Panc1 (cell line): ENCODE results near the gene OR10D3. TPM values are rescaled to one million over a fixed set of nuclear protein-coding genes. Genes with fewer than 3 reads are reported as not detected.

Source experiments
- ATAC-seq: fragments of 200-7000 bp; cut with Tn5 transposase; 2 replicates; pipeline ENCODE4 v1.9.1; 2020; ENCODE audit warnings: mild to moderate bottlenecking, moderate library complexity
- BruUV-seq: library from RNA; stranded (reverse); fragments of 400-500 nt; replicated peaks from 2 replicates; lab custom pipeline; 2021; lab: Mats Ljungman, UMichigan
- CTCF ChIA-PET: fragments of 300-600 bp; sonication (Branson Sonifier 250); formaldehyde crosslinking; loops from one replicate; lab custom pipeline; 2022; ENCODE audit warnings: antibody characterized with exemption; lab: Charles Lee
- POLR2A ChIA-PET: fragments of 300-600 bp; sonication (Branson Sonifier 250); formaldehyde crosslinking; loops from one replicate; lab custom pipeline; 2022; ENCODE audit warnings: antibody characterized with exemption; lab: Charles Lee
- DNase-seq: peaks from one replicate; pipeline ENCODE4 v3.0.0-alpha.2; 2010; ENCODE audit warnings: low read depth, low spot score
- H3K27ac ChIP-seq: 2 replicates; pipeline ENCODE4 v1.5.1; 2011; ENCODE audit warnings: mild to moderate bottlenecking, low read length, inconsistent platforms
- H3K27me3 ChIP-seq: fragments of 200-500 bp; sonication (Bioruptor generic); 2 replicates; pipeline ENCODE4 v1.6.0; 2014; ENCODE audit warnings: low read length, inconsistent platforms; ENCODE audit not compliant: control insufficient read depth, insufficient read depth
- H3K36me3 ChIP-seq: fragments of 200-500 bp; sonication (Bioruptor generic); 2 replicates; pipeline ENCODE4 v1.5.1; 2014; ENCODE audit warnings: inconsistent platforms, mild to moderate bottlenecking, low read length, moderate library complexity; ENCODE audit not compliant: control insufficient read depth, insufficient read depth
- H3K4me1 ChIP-seq: 2 replicates; pipeline ENCODE4 v1.5.1; 2011; ENCODE audit warnings: inconsistent platforms, mild to moderate bottlenecking, low read length, moderate library complexity; ENCODE audit not compliant: control insufficient read depth, insufficient read depth
- H3K4me3 ChIP-seq, 2 experiments: 2 replicates each; pipeline ENCODE4 v1.5.1; 2011 to 2012; ENCODE audit warnings: low read depth in 2 of 2, low read length in 2 of 2, mild to moderate bottlenecking in 2 of 2, inconsistent platforms in 1 of 2, moderate library complexity in 1 of 2
- H3K9me3 ChIP-seq: fragments of 200-500 bp; sonication (Bioruptor generic); 2 replicates; pipeline ENCODE4 v1.5.1; 2014; ENCODE audit warnings: low read depth, mild to moderate bottlenecking, inconsistent platforms, low read length, moderate library complexity; ENCODE audit not compliant: control insufficient read depth, insufficient read depth
- CTCF ChIP-seq: fragments of 450-650 bp; IDR thresholded peaks from 2 replicates; pipeline ENCODE4 v1.5.1; 2017; ENCODE audit warnings: mild to moderate bottlenecking
- POLR2AphosphoS5 ChIP-seq: IDR thresholded peaks from 2 replicates; pipeline ENCODE4 v1.6.1; 2012; ENCODE audit warnings: mild to moderate bottlenecking, low read depth, low read length, moderate library complexity
- REST ChIP-seq, 2 experiments: IDR thresholded peaks; 2 replicates each; pipeline ENCODE4 v1.6.1; 2011 to 2012; ENCODE audit warnings: low read depth in 2 of 2, control low read depth in 1 of 2, low read length in 1 of 2, mild to moderate bottlenecking in 1 of 2, moderate library complexity in 1 of 2; ENCODE audit not compliant: insufficient read depth in 1 of 2
- SIN3A ChIP-seq: IDR thresholded peaks from 2 replicates; pipeline ENCODE4 v1.6.1; 2012; ENCODE audit warnings: low read depth, mild to moderate bottlenecking, low read length, moderate library complexity, borderline replicate concordance; ENCODE audit not compliant: insufficient read depth
- TCF7L2 ChIP-seq: IDR thresholded peaks from 2 replicates; pipeline ENCODE4 v1.6.1; 2011; ENCODE audit warnings: mild to moderate bottlenecking, low read depth, low read length, inconsistent platforms
- in situ Hi-C: cut with HindIII; loops from 2 replicates; pipeline ENCODE4 v1.10.0; 2016; ENCODE audit warnings: low sequenced_read_pairs, low pct_unique_long_range_greater_than_20kb
- intact Hi-C: fragments of 100-400 bp; cut with micrococcal nuclease; formaldehyde crosslinking; loops from one replicate; pipeline ENCODE4 v1.10.0; 2022; ENCODE audit not compliant: unreplicated experiment
- total RNA-seq: library from RNA; stranded (reverse); gene quantifications from one replicate; pipeline ENCODE4 v1.2.1, GENCODE V29; 2021; ENCODE audit not compliant: unreplicated experiment

OR10D3 gene
- total RNA-seq, 1 experiment from 2014 or later = not detected

GRCh38 chr11:124152770-124153407, 30.3 kb upstream of the OR10D3 start:
- intact Hi-C loops = no loop called here
- ChIA-PET CTCF (no interaction called here), POLR2A (no interaction called here)
- TF ChIP-seq TCF7L2 (no peak), CTCF (no peak; the same call in 1 of the 2 replicates), SIN3A (no peak), REST (IDR thresholded peaks at IDR 0.05; ENCODE audit: insufficient read depth in 1 of 2, low read depth in 2 of 2, low read length in 1 of 2) (no peak), POLR2AphosphoS5 (no peak)
- DNase-seq = no peak
- BruUV-seq = no TSS peak
- H3K9me3 ChIP-seq = no peaks in the 10 kb centered on the region; the same call in 1 of the 2 replicates
- no peak for ATAC-seq
- no peak overlapping the region for H3K4me3 ChIP-seq
- H3K4me1 ChIP-seq = no peaks in the 10 kb centered on the region
- no peaks in the 10 kb centered on the region for H3K36me3 ChIP-seq
- H3K27ac ChIP-seq = no peak overlapping the region
- in situ Hi-C loops = no loop called here
- H3K27me3 ChIP-seq = no peaks in the 10 kb centered on the region

DNA sequence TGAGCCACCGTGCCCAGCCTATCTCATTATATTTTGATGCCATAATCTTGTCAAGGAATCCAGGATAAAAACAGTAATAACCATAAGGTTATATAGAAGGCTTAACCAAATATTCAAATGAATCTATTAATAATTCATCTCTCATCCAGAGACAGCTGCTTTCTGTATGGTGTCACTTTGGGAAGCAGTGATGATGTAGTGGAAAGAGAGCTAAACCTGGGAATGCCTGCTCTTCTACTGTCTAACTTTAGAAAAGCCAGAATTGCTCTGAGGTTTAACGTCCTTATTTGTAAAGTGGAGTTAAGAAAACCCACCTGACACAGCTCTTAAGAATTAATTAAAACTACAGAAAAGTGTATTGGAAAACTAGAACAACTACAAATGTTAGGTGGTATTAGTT, 29.3 kb upstream of the OR10D3 start:
- TF ChIP-seq POLR2AphosphoS5 (no peak), TCF7L2 (no peak), CTCF (no peak), SIN3A (no peak), REST (IDR thresholded peaks at IDR 0.05; ENCODE audit: insufficient read depth in 1 of 2, low read depth in 2 of 2, low read length in 1 of 2) (no peak)
- H3K4me1 ChIP-seq = no peaks in the 10 kb centered on the region
- H3K4me3 ChIP-seq = no peak overlapping the region
- no peak overlapping the region for H3K27ac ChIP-seq
- H3K27me3 ChIP-seq = no peaks in the 10 kb centered on the region
- ATAC-seq (no peak), DNase-seq (no peak)
- no TSS peak for BruUV-seq
- H3K36me3 ChIP-seq = no peaks in the 10 kb centered on the region
- intact Hi-C loops (no loop called here), in situ Hi-C loops (no loop called here)
- no peaks in the 10 kb centered on the region; the same call in 1 of the 2 replicates for H3K9me3 ChIP-seq
- POLR2A ChIA-PET = no interaction called here
- CTCF ChIA-PET = no interaction called here
